GM21528 (cell line): ENCODE measurements around the gene DNAH2.

Source experiments
- ATAC-seq: cut with Tn5 transposase; IDR thresholded peaks from one replicate; pipeline ENCODE4 v1.9.1; 2021; ENCODE audit warnings: mild to moderate bottlenecking, moderate library complexity; ENCODE audit not compliant: unreplicated experiment, low FRiP score

The DNAH2 gene

DNA sequence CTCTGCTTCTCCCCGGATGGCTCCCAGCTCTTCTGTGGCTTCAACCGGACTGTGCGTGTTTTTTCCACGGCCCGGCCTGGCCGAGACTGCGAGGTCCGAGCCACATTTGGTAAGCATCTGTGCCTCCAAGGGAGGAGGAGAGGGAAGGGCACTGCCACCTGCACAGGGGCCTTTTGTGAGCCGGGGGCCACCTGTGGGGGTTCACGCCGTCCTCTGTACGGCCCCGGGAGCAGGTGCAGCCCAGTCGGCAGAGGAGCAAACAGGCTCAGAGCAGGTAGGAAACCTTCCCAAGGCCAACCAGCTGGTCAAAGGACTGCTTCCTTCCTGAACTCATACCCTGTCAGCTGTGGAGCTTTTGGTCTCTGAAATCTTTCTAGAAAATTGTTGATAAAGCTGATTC is 15.9 kb upstream of the DNAH2 start:
- ATAC-seq = no peak

DNA sequence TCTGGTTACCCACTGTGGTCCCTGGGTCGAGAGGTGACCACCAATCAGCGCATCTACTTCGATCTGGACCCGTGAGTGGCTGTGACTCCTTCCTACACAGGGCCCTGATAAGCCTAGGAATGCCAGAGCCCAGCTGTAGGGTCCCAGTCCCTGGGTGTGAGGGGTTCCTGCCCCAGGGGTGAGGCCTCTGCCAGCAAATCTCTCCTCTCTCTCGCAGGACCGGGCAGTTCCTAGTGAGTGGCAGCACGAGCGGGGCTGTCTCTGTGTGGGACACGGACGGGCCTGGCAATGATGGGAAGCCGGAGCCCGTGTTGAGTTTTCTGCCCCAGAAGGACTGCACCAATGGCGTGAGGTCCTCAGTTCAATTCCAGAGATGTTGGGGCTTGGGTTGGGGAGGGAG is 14.8 kb upstream of the DNAH2 start:
- ATAC-seq = no peak

DNA sequence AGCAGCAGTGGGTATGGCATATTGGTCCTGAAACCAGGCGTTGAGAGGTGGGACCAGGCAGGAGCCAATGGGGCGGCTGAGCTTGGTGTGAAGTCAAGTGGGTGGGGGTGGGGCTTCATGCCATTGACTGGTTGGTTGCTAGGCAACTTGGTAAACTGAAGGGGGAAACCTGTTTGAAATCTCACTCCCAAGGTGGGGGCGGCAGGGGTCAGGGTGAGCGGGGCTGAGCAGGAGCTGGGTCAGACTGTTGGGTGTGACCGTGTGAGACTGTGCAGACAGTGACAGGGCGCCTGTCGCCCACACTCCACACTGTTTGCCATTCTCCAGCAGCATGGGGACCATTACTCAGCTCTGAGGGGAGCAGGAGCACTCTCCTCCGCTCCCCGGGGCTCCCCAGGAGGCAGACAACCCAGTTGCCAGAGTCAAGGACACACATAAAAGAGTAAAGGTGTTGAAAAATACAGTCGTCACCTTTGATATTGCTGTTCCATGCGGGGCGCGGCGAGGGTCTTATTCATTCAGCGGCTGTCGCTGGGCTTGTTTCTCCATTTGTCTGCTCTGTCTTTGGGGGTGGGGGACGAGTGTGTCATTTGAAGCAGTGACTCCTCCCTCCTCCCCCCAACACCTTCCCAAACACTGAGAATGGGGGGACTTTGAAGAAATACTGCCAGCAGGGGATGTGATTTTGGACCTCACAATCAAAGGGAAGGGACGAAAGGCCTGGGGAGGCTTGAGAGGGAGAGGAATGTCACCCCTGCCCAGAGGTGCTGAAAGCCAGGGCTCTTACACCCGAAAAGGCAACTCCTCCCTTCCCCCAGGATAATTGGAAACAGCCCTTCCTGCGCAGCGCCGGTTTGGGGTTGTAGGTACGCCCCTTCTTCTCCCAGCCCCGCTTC is 13.7 kb upstream of the DNAH2 start:
- no peak for ATAC-seq

DNA sequence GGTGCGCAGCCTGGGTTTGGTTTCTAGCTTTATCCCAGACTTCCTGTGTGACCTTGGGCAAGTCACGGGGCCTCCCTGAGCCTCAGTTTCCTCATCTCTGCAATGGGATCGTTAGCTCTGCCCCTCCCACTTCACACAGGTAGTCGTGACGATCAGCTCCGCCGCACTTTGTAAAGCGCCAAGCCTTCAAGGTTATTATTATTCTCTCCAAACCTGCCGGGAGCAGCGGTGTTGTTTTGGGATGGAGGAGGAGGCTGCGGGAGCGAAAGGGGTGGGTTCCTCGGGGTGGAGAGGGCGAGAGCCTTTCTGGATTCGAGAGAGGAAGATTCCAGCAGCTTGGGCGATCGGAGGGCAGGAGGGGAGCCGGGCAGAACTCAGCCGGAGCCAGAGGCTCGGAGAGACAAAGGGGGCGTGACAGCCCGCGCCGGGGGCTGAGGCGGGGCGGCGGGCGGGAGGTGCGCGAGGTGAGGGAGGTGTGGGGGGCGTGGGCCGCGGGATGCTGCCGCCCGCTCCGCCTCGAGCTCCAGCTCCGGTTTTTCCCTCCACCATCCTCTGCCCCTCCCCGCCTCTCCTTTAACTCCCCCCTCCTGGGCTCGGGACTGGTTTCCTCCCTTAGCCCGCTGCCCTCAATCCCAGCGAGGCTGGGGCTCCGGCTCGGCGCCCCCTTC is 12.8 kb upstream of the DNAH2 start, which contains the start of gene EFNB3:
Gene EFNB3 (plus strand): TSS at position 602 of the 668 bp plus-strand sequence. CDS start 397 bp downstream, outside the sequence.
- no peak for ATAC-seq

DNA sequence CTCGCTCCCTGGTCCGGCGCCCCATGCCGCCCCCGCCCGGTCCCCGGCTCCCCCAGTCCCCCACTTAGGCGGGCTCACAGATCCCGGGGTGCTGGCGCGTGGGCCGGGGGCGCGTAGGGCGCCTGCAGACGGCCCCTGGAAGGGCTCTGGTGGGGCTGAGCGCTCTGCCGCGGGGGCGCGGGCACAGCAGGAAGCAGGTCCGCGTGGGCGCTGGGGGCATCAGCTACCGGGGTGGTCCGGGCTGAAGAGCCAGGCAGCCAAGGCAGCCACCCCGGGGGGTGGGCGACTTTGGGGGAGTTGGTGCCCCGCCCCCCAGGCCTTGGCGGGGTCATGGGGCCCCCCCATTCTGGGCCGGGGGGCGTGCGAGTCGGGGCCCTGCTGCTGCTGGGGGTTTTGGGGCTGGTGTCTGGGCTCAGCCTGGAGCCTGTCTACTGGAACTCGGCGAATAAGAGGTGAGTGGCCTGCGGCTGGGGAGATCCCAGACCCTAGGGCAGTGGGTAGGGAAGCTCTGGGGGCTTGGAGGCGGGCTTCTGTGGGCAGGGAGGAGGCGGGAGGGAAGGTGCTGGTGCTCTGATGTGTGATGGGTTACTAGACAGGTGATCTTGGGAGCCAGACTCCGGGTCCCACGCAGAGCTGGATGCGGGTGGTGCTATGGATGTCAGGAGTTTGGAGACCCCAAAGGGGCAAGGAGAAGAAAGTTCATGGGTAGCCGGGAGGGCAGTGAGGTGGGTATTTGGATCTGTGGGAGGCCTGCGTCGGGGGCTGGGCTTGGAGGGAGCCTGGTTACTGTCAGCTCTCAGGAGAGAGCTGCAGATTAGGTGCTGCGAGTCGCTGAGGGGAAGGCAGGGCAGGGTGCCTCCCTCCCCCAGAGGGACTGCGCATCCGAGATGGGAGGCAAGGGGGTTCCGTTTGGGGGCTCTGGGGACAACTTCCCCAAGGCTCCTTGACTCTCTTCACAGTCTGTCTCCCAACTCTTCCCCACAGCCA is 12.0 kb upstream of the DNAH2 start:
- ATAC-seq = no peak

DNA sequence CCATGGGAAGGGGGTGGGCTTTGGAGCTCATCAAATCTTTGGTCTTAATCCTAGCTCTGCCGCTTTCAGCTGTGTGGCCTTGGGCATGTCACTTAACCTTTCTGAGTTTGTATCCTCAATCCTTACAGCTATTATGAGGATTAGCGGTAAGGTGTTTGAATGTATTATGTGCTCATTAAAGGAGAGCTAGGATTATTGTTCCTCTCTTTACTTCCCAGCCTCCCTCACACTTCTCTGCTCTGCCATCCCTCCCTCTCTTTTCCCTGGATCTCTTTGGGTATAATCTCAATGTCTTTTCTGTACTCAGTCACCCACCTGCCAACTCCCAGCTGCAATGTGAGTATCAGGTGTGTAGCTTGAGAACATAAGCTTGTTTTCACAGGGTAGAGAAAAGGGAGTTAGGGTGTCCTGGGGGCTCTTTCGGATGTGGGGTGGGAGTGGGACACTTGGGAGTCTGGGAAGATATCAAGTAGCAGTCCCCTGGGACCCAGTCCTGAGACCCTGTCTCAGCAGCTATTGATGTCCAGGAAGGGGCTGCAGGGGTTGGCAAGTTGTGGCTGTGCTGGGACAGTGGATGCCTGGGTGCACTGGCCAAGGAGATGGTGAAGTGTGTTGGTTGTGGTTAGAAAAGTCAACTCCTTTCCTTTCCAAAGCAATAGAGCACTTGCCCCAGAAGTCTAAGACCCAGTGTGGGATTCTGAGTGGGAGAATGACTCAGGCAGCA is 10.8 kb upstream of the DNAH2 start:
- no peak for ATAC-seq

DNA sequence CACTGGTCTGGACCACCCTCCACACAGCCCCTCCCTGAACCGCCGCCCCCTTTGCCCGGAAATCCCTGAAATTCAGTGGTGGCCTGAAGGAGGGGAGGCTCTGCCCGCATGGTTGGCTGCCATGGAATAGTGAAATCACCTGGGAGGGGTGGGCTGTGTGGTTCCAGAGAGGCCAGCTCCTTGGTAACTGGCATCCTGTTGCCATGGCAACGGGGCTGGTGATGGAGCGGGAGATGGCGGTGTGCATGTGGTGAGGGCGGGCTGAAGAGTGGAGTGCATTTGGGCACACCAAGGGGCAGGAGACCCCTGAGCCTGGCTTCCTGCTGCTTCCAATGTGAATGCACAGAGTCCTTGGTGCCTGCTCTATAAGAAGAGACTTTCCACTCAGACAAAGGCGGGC is 10.1 kb upstream of the DNAH2 start:
- ATAC-seq = no peak

DNA sequence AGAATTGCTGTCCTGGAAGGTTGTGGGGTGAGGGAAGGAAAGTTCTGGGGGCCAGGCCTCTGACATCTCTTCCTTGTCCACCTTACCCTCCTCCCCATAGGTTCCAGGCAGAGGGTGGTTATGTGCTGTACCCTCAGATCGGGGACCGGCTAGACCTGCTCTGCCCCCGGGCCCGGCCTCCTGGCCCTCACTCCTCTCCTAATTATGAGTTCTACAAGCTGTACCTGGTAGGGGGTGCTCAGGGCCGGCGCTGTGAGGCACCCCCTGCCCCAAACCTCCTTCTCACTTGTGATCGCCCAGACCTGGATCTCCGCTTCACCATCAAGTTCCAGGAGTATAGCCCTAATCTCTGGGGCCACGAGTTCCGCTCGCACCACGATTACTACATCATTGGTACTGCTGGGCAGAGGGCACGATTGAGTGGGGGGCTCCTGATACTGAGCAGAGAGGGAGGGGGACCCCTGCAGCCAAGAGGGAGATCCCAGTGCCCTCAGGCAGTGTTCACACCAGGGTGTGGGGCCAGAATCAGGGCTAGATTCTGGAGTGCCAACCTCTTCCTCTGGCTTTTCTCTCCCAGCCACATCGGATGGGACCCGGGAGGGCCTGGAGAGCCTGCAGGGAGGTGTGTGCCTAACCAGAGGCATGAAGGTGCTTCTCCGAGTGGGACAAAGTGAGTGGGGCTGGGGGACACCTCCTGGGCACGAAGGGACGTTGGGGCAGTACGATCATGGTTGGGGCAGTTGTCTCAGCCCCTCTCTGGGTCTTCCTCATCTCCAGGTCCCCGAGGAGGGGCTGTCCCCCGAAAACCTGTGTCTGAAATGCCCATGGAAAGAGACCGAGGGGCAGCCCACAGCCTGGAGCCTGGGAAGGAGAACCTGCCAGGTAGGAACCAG is 9.4 kb upstream of the DNAH2 start:
- no peak for ATAC-seq

DNA sequence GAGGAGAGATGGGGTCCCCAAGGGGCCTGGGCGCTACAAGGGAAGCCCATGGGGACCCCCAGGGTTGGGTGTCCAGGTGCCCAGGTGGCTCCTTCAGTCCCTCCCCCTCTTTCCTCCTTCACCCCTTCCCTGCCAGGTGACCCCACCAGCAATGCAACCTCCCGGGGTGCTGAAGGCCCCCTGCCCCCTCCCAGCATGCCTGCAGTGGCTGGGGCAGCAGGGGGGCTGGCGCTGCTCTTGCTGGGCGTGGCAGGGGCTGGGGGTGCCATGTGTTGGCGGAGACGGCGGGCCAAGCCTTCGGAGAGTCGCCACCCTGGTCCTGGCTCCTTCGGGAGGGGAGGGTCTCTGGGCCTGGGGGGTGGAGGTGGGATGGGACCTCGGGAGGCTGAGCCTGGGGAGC is 8.5 kb upstream of the DNAH2 start:
- ATAC-seq = no peak

DNA sequence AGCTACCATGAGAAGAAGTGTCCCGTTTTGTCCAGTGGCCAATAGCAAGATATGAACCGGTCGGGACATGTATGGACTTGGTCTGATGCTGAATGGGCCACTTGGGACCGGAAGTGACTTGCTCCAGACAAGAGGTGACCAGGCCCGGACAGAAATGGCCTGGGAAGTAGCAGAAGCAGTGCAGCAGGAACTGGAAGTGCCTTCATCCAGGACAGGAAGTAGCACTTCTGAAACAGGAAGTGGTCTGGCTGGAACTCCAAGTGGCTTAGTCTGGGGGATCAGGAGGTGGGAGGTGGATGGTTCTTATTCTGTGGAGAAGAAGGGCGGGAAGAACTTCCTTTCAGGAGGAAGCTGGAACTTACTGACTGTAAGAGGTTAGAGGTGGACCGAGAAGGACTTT is 7.2 kb upstream of the DNAH2 start:
- no peak for ATAC-seq

DNA sequence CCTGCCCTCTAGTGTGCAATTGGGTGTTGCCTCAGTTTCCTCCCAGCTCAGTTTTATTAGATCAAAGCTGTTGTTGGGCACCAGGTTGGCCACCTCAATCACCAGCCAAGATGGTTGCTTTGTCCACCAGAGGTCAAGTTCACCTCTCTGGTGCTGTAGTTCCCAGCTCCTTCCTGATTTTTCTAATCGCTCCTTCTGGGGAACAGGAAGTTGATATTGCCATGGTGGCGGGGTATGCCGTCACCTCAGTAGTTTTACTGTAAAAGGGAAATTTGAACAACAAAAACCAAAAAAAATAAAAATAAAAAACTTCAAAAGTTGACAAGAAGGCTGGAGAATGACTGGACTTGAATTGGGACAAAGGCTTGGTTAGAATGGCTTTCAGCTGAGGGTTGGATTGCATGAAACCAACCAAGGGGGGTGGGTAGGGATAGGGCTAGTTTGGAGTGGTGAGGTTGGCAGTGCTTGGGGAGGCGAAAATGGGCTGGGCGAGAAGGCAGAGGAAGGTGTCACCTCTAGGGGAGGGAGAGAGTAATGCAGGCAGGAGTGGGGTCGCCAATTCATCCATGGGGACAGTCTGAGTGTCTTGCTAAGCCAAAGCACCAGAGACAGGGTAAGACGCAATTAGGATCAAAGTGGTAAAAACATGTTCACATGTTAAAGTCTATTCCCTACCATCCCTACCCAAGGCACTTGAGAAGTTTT is 6.3 kb upstream of the DNAH2 start:
- no peak for ATAC-seq

DNA sequence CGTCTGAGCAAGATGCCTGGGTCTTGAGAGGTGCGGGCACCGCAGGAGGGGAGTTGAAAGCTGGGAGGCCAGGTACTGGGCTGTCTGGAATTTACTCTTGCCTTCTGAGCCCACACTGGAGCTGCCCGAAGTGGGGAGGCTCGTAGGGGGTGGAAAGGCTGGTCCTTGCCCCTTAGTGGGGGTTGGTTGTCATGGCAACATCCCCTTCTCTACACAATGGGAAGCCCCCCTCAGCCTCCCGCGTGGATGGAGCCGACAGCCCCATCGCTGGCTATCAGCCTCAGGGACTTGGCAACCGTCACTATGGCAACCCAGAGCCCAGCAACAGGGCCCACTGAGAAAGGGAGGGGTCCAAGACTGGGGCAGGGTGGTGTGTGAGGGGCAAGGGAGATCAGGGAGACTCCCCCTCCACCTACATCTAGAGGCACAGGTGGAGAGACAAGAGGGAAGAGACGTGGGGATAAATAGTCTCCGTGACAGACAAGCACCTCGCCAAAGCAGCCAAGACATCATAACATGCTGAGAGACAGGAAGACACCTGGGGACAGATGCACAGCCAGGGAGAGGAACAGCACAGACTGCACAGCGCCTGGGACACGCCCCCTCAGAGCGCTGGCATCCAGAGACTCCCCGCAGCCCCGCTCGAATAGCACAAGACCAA is 5.3 kb upstream of the DNAH2 start:
- ATAC-seq = no peak

DNA sequence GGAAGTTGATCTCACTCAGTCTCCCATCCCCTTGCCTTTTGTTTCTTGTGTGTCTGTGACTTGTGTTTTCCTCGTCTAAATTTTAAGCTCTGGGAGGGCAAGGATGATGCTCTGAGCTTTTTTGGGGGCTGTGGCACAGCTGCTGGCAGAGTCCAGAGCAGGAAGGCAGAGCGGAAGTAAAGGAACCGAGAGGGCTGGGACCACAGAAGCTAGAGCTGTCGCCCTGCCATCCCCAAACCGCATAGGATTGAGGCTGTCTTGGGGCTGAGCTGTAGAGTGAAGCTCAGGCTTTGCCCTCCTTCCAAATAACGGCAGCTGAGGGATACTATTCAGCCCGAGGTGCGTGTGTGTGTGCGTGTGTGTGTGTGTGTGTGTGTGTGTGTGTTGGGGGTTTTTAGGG is 3.8 kb upstream of the DNAH2 start:
- no peak for ATAC-seq

DNA sequence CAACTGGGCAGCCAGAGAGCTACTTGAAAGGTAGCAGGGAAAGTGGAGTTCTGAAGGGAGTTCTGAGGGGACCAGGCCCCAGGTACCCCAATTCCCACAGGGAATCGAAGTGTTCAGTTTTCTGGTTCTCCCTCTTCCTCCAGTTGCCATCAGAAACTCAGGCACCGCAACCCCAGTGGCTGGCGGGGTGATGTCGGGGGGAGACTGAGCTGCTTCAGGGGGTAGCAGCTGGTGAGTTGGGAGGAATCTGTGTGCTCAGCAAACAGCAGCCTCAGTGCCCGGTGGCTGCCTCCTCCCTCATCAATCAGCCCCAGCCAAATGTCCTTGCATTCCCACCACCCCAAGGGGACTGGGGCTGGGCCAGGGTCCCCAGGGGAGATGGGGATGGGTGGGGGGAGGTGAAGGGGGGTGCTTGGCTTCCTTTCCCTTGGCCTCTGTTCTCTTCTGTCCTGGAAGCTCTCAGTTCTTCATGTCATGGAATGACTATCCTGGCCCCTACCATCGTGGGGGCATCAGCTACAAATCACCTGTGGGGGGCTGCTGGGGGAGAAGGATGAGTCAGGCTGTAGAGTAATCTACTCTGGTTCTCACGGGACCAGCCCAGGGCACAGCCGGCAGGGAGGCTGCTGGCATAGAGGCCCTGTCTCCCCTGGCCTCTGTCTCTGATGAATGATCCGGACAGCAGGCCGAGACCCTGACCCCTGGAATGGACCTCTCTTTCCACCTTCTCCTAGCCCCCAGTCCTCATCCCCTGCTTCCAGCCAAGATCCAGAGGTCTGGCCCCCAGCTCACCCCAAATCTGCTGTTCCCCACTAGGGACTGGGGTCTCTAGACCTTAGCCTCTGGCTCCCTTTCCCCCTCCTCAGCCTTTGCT is 2.6 kb upstream of the DNAH2 start:
- no peak for ATAC-seq

DNA sequence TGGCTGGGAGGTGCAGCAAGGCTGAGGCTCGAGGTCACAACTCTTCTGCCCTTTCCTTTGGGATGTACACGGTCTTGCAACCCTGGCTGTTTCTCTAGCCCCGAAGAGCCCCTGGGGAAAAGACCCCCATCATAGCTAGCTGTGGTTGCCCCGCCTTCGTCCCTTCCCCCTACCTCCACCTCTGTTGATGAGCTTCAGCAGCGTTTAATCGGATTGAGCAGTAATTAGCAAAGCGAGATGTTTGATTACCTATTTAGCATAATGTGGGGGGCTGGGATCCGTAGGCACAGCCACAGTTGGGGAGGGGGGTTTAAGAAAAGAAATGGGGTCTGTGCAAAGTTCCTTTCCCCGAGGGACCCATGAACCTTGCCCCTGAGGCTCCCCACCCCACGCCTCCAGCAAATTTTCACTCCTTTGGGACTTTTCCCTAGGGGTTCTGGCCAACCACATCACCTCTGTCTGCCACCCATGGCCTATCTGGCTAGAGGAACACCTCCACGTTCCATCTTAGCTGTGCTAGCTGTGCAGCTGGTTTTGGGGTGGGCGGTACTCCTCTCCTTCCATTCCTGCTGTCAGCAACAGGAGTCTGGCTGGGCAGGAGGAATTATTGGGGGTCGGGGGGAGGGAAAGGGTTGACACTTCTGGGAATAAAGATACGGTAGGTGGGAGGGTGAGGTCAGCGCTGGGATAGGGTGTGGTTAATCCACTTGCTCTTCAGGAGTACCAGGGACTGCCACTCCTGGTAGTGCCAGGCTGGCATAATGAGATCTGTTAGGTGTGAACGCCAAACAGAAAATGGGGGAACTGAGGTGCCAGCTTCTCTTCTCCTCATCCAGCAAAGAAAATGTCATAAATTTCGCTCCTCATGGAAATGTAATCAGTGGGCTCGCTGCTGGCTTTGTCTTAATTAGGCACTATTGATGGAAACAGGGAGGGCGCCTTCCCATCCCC is 1.3 kb upstream of the DNAH2 start:
- ATAC-seq = no peak

DNA sequence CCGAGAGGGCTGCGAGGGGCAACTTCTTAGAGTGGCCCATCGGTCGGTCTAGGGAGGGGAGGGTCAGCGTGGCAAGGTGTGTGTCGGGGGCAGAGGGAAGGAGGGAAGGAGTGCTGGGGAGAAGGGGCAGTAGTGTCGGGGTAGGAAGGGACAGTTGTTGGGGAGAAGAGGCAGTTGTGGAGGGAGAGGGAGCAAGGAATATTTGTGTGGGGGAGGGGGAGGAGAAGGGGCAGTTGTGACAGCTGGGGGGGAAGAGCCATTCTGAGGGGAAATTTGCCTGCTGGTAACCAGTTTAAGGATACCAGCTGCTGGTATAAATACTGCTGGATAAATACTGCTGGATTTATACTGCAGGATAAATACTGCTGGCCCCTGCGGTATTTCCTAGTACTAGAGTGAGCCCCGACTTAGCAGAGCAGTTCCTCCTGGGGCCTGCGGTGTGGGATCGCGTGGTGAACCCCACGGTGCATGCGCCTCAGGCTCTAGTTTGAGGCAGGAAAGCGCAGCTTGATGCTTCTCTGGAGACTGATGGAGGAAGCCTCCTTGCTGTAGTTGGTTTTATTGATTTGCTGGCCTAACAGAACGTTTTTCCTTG is 309 bp downstream of the DNAH2 start:
- ATAC-seq = no peak
